Trophoblast cell (in vitro differentiated cells and primary cell): ENCODE data around the gene APAF1.

ENCODE experiments used
- DNase-seq, 2 donors: peaks; one replicate each; pipeline ENCODE4 v3.0.0-alpha.2; 2016
- H2AFZ ChIP-seq: 2 replicates; pipeline ENCODE4 v1.6.1; 2013; ENCODE audit warnings: low read length, moderate library complexity, mild to moderate bottlenecking; ENCODE audit not compliant: insufficient read depth, poor library complexity
- H2AK5ac ChIP-seq: 2 replicates; pipeline ENCODE4 v1.6.1; 2013; ENCODE audit warnings: mild to moderate bottlenecking, low read length
- H2BK120ac ChIP-seq: 2 replicates; pipeline ENCODE4 v1.6.1; 2013; ENCODE audit warnings: low read length, mild to moderate bottlenecking, moderate library complexity; ENCODE audit not compliant: insufficient read depth, poor library complexity
- H2BK12ac ChIP-seq: 2 replicates; pipeline ENCODE4 v1.6.1; 2013; ENCODE audit warnings: mild to moderate bottlenecking, low read length, moderate library complexity
- H2BK5ac ChIP-seq: 2 replicates; pipeline ENCODE4 v1.6.1; 2013; ENCODE audit warnings: low read length, low read depth, moderate library complexity, mild to moderate bottlenecking; ENCODE audit not compliant: poor library complexity
- H3K14ac ChIP-seq: 2 replicates; pipeline ENCODE4 v1.6.1; 2013; ENCODE audit warnings: mild to moderate bottlenecking, low read length
- H3K18ac ChIP-seq: 2 replicates; pipeline ENCODE4 v1.6.1; 2013; ENCODE audit warnings: mild to moderate bottlenecking, low read length
- H3K23ac ChIP-seq: 2 replicates; pipeline ENCODE4 v1.6.1; 2013; ENCODE audit warnings: low read length
- H3K27ac ChIP-seq: 2 replicates; pipeline ENCODE4 v1.5.1; 2013; ENCODE audit warnings: low read depth, mild to moderate bottlenecking, inconsistent platforms, low read length, moderate library complexity
- H3K27me3 ChIP-seq: 2 replicates; pipeline ENCODE4 v1.6.1; 2013; ENCODE audit warnings: inconsistent platforms, mild to moderate bottlenecking, low read length, moderate library complexity; ENCODE audit not compliant: insufficient read depth
- H3K36me3 ChIP-seq, 2 experiments: 1 replicate in 1 of 2; 2 replicates in 1 of 2; pipeline ENCODE4 v1.6.1; 2013; ENCODE audit warnings: low read length in 2 of 2, mild to moderate bottlenecking in 2 of 2, moderate library complexity in 1 of 2; ENCODE audit not compliant: insufficient read depth in 2 of 2, control insufficient read depth in 1 of 2
- H3K4ac ChIP-seq: 2 replicates; pipeline ENCODE4 v1.6.1; 2013; ENCODE audit warnings: low read depth, mild to moderate bottlenecking, low read length, moderate library complexity
- H3K4me1 ChIP-seq, 2 experiments: 1 replicate in 1 of 2; 2 replicates in 1 of 2; pipeline ENCODE4 v1.6.1; 2013; ENCODE audit warnings: low read length in 2 of 2, mild to moderate bottlenecking in 2 of 2, moderate library complexity in 1 of 2; ENCODE audit not compliant: insufficient read depth in 2 of 2, control insufficient read depth in 1 of 2
- H3K4me2 ChIP-seq: 2 replicates; pipeline ENCODE4 v1.6.1; 2013; ENCODE audit warnings: inconsistent platforms, mild to moderate bottlenecking, low read length, moderate library complexity
- H3K4me3 ChIP-seq: 2 replicates; pipeline ENCODE4 v1.5.1; 2013; ENCODE audit warnings: mild to moderate bottlenecking, low read depth, low read length, inconsistent platforms
- H3K79me1 ChIP-seq: one replicate; pipeline ENCODE4 v1.6.1; 2013; ENCODE audit warnings: low read length
- H3K79me2 ChIP-seq: 2 replicates; pipeline ENCODE4 v1.6.1; 2013; ENCODE audit warnings: low read length, mild to moderate bottlenecking; ENCODE audit not compliant: control insufficient read depth, insufficient read depth, poor library complexity
- H3K9ac ChIP-seq: 2 replicates; pipeline ENCODE4 v1.6.1; 2013; ENCODE audit warnings: mild to moderate bottlenecking, low read length
- H3K9me3 ChIP-seq: 2 replicates; pipeline ENCODE4 v1.6.1; 2013; ENCODE audit warnings: low read depth, mild to moderate bottlenecking, control low read depth, inconsistent platforms, low read length; ENCODE audit not compliant: insufficient read depth
- H4K12ac ChIP-seq: 2 replicates; pipeline ENCODE4 v1.6.1; 2013; ENCODE audit warnings: low read depth, mild to moderate bottlenecking, low read length, moderate library complexity
- H4K8ac ChIP-seq: 2 replicates; pipeline ENCODE4 v1.6.1; 2013; ENCODE audit warnings: low read depth, mild to moderate bottlenecking, low read length, moderate library complexity
- H4K91ac ChIP-seq: one replicate; pipeline ENCODE4 v1.6.1; 2013; ENCODE audit warnings: low read depth, mild to moderate bottlenecking, low read length, moderate library complexity
- WGBS: extraction: QIAGEN DNeasy Blood & Tissue Kit; methylation state at CpG from one replicate; pipeline ENCODE4 v1.1.7; 2013; ENCODE audit warnings: missing lambda C conversion rate; ENCODE audit not compliant: insufficient read length, insufficient coverage; ENCODE audit errors: extremely low coverage; 5-methylcytosine and 5-hydroxymethylcytosine counted together

Gene APAF1

GRCh38 chr12:98669751-98670150 lies 24.7 kb downstream of the APAF1 start:
- Histone ChIP-seq H2AFZ (no peak overlapping the region), H3K9ac (no peak overlapping the region), H3K27me3 (no peaks in the 10 kb centered on the region), H3K4me2 (no peak overlapping the region), H4K12ac (no peak overlapping the region), H2BK12ac (no peak overlapping the region), H3K4me1 (no peaks in the 10 kb centered on the region), H3K27ac (no peak overlapping the region), H2BK120ac (no peak overlapping the region), H2BK5ac (no peak overlapping the region), H3K4me3 (no peak overlapping the region), H3K18ac (no peak overlapping the region), H3K36me3 (peaks cover 13 to 17% of the 10 kb centered on the region in 2 experiments), H3K14ac (no peak overlapping the region), H4K91ac (no peak overlapping the region), H3K9me3 (no peaks in the 10 kb centered on the region), H3K4ac (no peak overlapping the region), H4K8ac (no peak overlapping the region), H3K23ac (no peak overlapping the region), H3K79me1 (no peaks in the 10 kb centered on the region), H2AK5ac (no peak overlapping the region), H3K79me2 (no peaks in the 10 kb centered on the region)
- WGBS: no CpG with 5 or more reads among the region's 3 CpGs
- no peak for DNase-seq

GRCh38 chr12:98671459-98671858 lies 26.4 kb downstream of the APAF1 start:
- Histone ChIP-seq H2BK12ac (no peak overlapping the region), H2AFZ (no peak overlapping the region), H3K4me2 (no peak overlapping the region), H3K27ac (no peak overlapping the region), H3K27me3 (no peaks in the 10 kb centered on the region), H2BK120ac (no peak overlapping the region), H3K18ac (no peak overlapping the region), H4K12ac (no peak overlapping the region), H3K36me3 (peaks cover 13% of the 10 kb centered on the region in 2 experiments), H2AK5ac (no peak overlapping the region), H3K4me3 (no peak overlapping the region), H3K79me1 (no peaks in the 10 kb centered on the region), H3K4me1 (no peaks in the 10 kb centered on the region), H3K14ac (no peak overlapping the region), H3K79me2 (no peaks in the 10 kb centered on the region), H3K23ac (no peak overlapping the region), H3K4ac (no peak overlapping the region), H3K9ac (no peak overlapping the region), H4K8ac (no peak overlapping the region), H3K9me3 (no peaks in the 10 kb centered on the region), H2BK5ac (no peak overlapping the region), H4K91ac (no peak overlapping the region)
- no peak for DNase-seq
- no CpG with 5 or more reads among the region's 7 CpGs for WGBS

- Histone ChIP-seq H2AK5ac (no peak overlapping the region), H3K4me1 (no peaks in the 10 kb centered on the region), H3K4me2 (no peak overlapping the region), H4K91ac (no peak overlapping the region), H3K36me3 (peaks cover 24 to 27% of the 10 kb centered on the region in 2 experiments), H3K14ac (no peak overlapping the region), H4K8ac (no peak overlapping the region), H4K12ac (no peak overlapping the region), H2BK5ac (no peak overlapping the region), H3K9ac (no peak overlapping the region), H3K9me3 (no peaks in the 10 kb centered on the region), H3K4me3 (no peak overlapping the region), H3K23ac (no peak overlapping the region), H3K18ac (no peak overlapping the region), H2AFZ (no peak overlapping the region), H3K4ac (no peak overlapping the region), H3K27ac (no peak overlapping the region), H3K79me1 (no peaks in the 10 kb centered on the region), H3K27me3 (no peaks in the 10 kb centered on the region), H2BK12ac (no peak overlapping the region), H2BK120ac (no peak overlapping the region), H3K79me2 (no peaks in the 10 kb centered on the region)
- no peak for DNase-seq
These were observed 29.8 kb downstream of the APAF1 start for GRCh38 chr12:98674841-98675240.

GRCh38 chr12:98678236-98678945 lies 33.3 kb downstream of the APAF1 start:
- Histone ChIP-seq H3K79me1 (no peaks in the 10 kb centered on the region), H3K9ac (no peak overlapping the region), H2BK12ac (no peak overlapping the region), H3K27ac (no peak overlapping the region), H3K4me1 (no peaks in the 10 kb centered on the region), H2BK5ac (no peak overlapping the region), H3K14ac (no peak overlapping the region), H4K91ac (no peak overlapping the region), H4K8ac (no peak overlapping the region), H2BK120ac (no peak overlapping the region), H3K4me2 (no peak overlapping the region), H3K4me3 (peak overlapping the region; percentile 15), H2AFZ (no peak overlapping the region), H3K27me3 (no peaks in the 10 kb centered on the region), H3K79me2 (no peaks in the 10 kb centered on the region), H2AK5ac (no peak overlapping the region), H3K4ac (no peak overlapping the region), H3K9me3 (no peaks in the 10 kb centered on the region), H3K23ac (no peak overlapping the region), H3K18ac (no peak overlapping the region), H4K12ac (peak overlapping the region; percentile 13), H3K36me3 (peaks cover 22 to 26% of the 10 kb centered on the region in 2 experiments)
- no peak for DNase-seq
- WGBS: no CpG with 5 or more reads among the region's 15 CpGs
